Activated CD4-positive, alpha-beta T cell treated with anti-CD3 and anti-CD28 coated beads for 36 hours (primary cell): ENCODE measurements around the gene CMSS1. TPM values are rescaled to one million over a fixed set of nuclear protein-coding genes. Genes with fewer than 3 reads are reported as not detected.

Source experiments
- ATAC-seq: fragments of 200-7000 bp; cut with Tn5 transposase; one replicate; pipeline ENCODE4 v1.10.0; 2021; ENCODE audit warnings: mild to moderate bottlenecking, moderate library complexity
- CTCF ChIA-PET: fragments of 350-600 bp; sonication (Branson Sonifier 250); formaldehyde crosslinking; loops from one replicate; lab custom pipeline; 2021; ENCODE audit warnings: antibody characterized with exemption; lab: Charles Lee
- POLR2A ChIA-PET: fragments of 350-600 bp; sonication (Branson Sonifier 250); formaldehyde crosslinking; loops from one replicate; lab custom pipeline; 2021; ENCODE audit warnings: antibody characterized with exemption, inconsistent platforms; lab: Charles Lee
- DNase-seq: peaks from one replicate; pipeline ENCODE4 v3.0.0-alpha.2; 2020
- H3K27ac Mint-ChIP-seq: one replicate; pipeline ENCODE4 v1.8.0; 2021; ENCODE audit warnings: mixed read lengths
- H3K27me3 Mint-ChIP-seq: one replicate; pipeline ENCODE4 v1.8.0; 2021; ENCODE audit warnings: mixed read lengths
- H3K36me3 Mint-ChIP-seq: one replicate; pipeline ENCODE4 v1.8.0; 2021; ENCODE audit warnings: low read depth, mixed read lengths
- H3K4me1 Mint-ChIP-seq: one replicate; pipeline ENCODE4 v1.8.0; 2021; ENCODE audit warnings: mixed read lengths
- H3K4me3 Mint-ChIP-seq: one replicate; pipeline ENCODE4 v1.8.0; 2021; ENCODE audit warnings: mild to moderate bottlenecking, moderate library complexity, mixed read lengths
- H3K9me3 Mint-ChIP-seq: one replicate; pipeline ENCODE4 v1.8.0; 2021; ENCODE audit warnings: low read depth, mixed read lengths
- intact Hi-C, 2 experiments: fragments of 100-400 bp; cut with DNase I in 1 of 2; cut with micrococcal nuclease in 1 of 2; formaldehyde crosslinking; loops; one replicate each; pipeline versions ENCODE4 v1.14.2 to v1.15.1; 2022 to 2024; cut with DNase I, micrococcal nuclease
- total RNA-seq, 2 experiments: library from RNA; stranded (reverse); gene quantifications; one replicate each; pipeline ENCODE4 v1.2.3, GENCODE V29; 2021

The CMSS1 gene
- total RNA-seq, 2 experiments from 2014 or later = 94.0 to 96.3 TPM

DNA sequence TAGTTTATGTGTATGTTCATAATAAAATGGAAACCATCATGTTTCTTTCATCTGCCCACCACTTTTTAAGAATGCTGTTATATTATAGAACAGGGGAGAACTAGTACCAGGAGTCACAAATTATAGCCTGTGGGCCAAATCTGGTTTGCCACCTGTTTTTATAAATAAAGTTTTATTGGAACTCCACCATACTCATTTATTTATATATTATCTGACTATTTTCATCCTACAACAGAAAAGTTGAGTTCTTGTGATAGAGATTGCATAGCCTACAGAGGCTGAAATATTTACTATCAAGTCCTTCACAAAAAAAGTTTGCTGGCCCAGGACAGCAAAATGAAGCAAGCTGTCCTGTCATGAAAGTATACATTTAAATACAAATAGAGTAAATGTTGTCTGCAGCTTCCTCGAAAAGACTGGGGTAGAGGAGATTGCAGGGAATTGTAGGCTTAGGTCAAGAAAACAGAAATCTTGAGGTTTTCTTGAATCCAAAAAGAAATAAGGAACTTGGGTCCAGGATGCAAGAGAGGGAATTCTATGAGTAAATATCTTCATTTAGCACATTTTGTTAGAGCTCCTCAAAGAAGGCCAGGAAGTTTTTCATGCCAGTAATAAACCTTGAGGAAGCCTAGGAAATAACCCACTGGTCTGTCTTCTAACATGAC is 255.5 kb downstream of the CMSS1 start:
- intact Hi-C loops = loop anchor here (2.0 to 10.0 kb wide), 3 partner anchors 32 to 238 kb away; no protein-coding TSS in a partner anchor
- Mint-ChIP-seq H3K27ac (peak overlapping the region; percentile 60), H3K27me3 (no peaks in the 10 kb centered on the region), H3K9me3 (no peaks in the 10 kb centered on the region), H3K4me1 (peaks cover 50% of the 10 kb centered on the region), H3K36me3 (no peaks in the 10 kb centered on the region), H3K4me3 (peak overlapping the region; percentile 16)
- ChIA-PET POLR2A (no interaction called here), CTCF (interaction anchor here (0.7 to 1.6 kb wide), 6 partner anchors 16 to 197 kb away, joined by 3 to 6 read pairs (median 4); no protein-coding TSS in a partner anchor)
- DNase-seq = no peak
- peak; percentile 16 for ATAC-seq

DNA sequence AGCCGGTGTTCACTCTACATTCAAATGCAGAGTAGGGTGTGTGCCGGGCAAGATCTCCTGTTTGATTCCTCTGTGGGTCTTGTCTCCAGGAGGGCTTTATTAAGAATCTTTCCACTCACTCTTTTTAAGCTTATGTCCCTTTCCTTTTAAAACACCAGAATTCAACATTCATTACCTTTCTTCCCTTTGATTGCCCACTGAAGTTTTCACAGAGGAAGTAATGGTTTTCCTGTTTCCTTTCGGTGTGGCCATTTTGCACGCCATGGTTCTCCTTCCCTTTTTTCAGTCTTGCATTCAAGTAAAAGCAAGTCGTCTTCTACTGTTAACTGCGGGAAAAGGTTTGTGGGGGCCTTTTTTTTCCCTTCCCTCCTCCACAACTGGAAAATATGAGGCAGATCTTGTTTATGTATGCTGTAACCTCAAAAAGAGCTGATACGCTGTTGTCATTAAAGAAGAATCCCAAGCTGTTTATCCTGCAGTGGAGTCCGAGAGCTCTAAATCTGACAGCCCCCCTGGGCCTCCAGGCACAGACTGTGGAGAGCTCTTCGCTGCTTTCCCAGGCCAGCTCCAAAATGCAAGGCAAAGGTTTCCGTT is 256.1 kb downstream of the CMSS1 start:
- H3K4me3 Mint-ChIP-seq = peak overlapping the region; percentile 16
- POLR2A ChIA-PET = no interaction called here
- CTCF ChIA-PET = interaction anchor here (0.5 to 1.6 kb wide), 6 partner anchors 53 to 1158 kb away, joined by 3 to 6 read pairs (median 4); no protein-coding TSS in a partner anchor
- DNase-seq (peak; percentile 12), ATAC-seq (no peak)
- peaks cover 49% of the 10 kb centered on the region for H3K4me1 Mint-ChIP-seq
- H3K27me3 Mint-ChIP-seq = no peaks in the 10 kb centered on the region
- no peaks in the 10 kb centered on the region for H3K9me3 Mint-ChIP-seq
- H3K36me3 Mint-ChIP-seq = no peaks in the 10 kb centered on the region
- intact Hi-C loops = loop anchor here (2.0 to 10.0 kb wide), 3 partner anchors 31 to 239 kb away; no protein-coding TSS in a partner anchor
- H3K27ac Mint-ChIP-seq = peak overlapping the region; percentile 60

DNA sequence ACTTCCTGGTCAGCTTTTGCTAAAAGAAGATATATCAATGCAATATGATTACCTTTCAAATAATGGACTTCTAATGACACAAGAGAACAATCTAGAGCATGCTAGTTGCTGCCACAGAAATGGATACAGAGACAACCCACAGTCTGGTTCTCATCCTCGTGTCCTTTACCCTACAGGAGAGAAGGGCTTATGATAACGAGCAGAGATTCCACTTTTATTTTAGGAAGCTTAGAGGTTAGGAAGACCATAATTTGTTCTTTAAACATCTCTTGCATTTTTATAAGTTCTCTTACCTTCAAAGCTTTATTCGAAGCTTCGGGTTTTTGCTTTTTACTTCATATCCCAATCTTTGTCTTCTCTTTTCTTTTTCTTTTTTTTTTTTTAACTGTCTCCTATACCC is 257.5 kb downstream of the CMSS1 start:
- Mint-ChIP-seq H3K36me3 (no peaks in the 10 kb centered on the region), H3K27me3 (no peaks in the 10 kb centered on the region), H3K4me3 (no peak overlapping the region), H3K27ac (no peak overlapping the region), H3K9me3 (no peaks in the 10 kb centered on the region), H3K4me1 (peaks cover 46% of the 10 kb centered on the region)
- ChIA-PET POLR2A (no interaction called here), CTCF (interaction anchor here (0.6 to 2.8 kb wide), 5 partner anchors 11 to 186 kb away, joined by 3 to 11 read pairs (median 3); no protein-coding TSS in a partner anchor)
- intact Hi-C loops = loop anchor here in 1 of 2 experiments (10.0 kb wide), 1 partner anchor 240 kb away; no protein-coding TSS in a partner anchor
- ATAC-seq = no peak
- no peak for DNase-seq

DNA sequence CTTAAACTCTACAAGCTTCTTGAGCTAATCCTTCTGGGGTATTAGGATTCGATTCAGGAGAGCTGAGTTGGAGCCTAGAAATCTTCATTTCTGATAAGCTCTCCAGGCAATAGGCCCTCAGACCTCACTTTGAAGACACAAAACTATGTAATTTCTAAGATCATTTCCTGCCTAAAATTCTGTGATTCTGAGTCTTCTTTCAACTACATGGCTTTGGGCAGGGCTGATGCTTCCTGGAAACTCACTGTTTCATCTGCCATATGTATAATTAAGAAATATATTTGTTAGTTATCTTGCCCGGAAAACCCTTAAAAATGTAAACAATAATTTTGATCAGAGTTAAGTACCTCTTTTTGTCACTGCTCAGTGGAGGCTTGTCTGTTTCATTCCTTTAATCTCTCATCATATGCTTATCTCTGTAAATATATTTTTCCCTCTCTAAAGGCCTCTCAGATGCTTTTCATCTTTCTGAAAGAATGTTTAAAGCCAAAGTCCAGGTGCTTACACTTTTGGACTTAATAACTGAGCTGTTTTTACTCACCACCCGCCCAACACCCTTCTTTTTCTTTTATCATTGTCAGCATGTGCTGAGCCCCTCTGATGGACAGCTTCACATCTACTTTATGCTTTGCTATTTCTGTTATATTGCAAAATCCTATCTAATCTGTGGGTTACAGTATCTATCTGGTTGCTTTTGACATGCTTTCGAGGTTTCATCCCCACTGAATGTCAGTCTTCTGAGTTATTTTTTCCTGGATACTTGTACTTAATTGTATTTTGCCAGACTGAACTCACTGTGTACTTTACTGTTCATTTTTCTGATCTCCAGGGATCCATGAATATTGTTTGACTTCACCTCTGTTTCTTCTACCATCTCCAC is 258.4 kb downstream of the CMSS1 start:
- Mint-ChIP-seq H3K27me3 (no peaks in the 10 kb centered on the region), H3K9me3 (no peaks in the 10 kb centered on the region), H3K36me3 (no peaks in the 10 kb centered on the region), H3K4me1 (peaks cover 46% of the 10 kb centered on the region), H3K4me3 (no peak overlapping the region), H3K27ac (peak overlapping the region; percentile 6)
- CTCF ChIA-PET = interaction anchor here (1.3 to 2.8 kb wide), 4 partner anchors 10 to 185 kb away, joined by 3 to 11 read pairs (median 6); no protein-coding TSS in a partner anchor
- intact Hi-C loops = loop anchor here in 1 of 2 experiments (10.0 kb wide), 1 partner anchor 241 kb away; no protein-coding TSS in a partner anchor
- DNase-seq = no peak
- ATAC-seq = no peak
- POLR2A ChIA-PET = no interaction called here

DNA sequence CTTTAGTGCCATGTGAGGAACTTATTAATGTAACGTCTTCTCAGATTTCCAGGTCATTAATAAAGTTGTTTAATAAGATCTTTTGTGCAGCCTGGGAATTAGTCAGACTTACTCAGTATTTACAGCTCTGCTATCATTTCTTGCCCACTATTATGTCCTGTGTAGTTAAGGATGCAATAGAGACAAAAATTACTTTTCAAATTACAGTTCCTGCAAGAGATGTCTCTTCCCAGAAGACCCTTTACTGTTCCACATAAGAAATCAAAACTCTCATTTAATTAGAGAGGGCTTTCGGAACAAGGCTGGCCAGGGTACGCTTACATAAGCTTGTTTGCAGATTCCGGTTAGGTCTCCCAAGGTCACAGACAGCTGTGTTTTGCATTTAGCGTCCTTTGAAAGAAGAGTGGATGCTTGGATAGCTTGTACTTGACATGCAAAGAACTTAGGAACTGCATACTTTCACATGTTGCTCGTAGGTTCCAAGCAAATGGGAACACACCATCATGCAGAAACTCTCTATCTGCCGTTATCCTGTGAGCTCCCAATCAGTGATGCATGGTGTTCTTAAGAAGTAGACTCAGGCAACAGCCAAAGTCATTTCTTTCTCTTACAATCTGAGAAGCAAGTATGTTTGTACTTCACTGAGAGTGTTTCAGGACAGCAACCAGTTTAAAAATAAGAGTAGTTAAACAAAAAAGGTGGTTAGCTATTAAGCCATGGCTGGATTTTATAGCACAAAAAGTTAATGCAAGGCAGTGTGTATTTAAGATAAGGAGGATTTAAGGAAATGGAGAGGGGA is 259.3 kb downstream of the CMSS1 start:
- CTCF ChIA-PET = interaction anchor here (0.7 to 2.8 kb wide), 4 partner anchors 9 to 177 kb away, joined by 3 to 11 read pairs (median 6); no protein-coding TSS in a partner anchor
- intact Hi-C loops = loop anchor here in 1 of 2 experiments (10.0 kb wide), 1 partner anchor 242 kb away; no protein-coding TSS in a partner anchor
- H3K27ac Mint-ChIP-seq = no peak overlapping the region

DNA sequence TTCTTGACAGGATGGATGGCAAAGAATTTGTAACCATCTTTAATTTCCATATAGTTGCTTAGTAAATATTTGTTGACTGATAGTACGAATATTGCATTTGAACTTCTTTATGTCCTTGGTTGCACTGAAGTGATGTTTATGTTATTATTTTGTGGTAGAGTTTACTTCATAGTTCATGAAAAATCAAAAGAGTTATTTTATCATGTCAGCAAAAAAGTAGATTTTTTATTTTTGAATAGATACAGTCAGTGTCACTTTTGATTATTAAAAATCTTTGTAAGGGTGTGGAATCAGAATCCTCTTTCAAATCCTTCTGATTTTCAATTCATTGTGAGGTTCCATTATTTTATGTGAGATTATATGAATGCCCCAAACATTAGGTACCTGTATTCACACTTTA is 261.7 kb downstream of the CMSS1 start:
- POLR2A ChIA-PET = no interaction called here
- no peaks in the 10 kb centered on the region for H3K27me3 Mint-ChIP-seq
- intact Hi-C loops = loop anchor here in 1 of 2 experiments (10.0 kb wide), 1 partner anchor 245 kb away; no protein-coding TSS in a partner anchor

More for the DNA sequence above, 259.3 kb downstream of the CMSS1 start:
- no peak overlapping the region for H3K4me3 Mint-ChIP-seq
- DNase-seq (no peak), ATAC-seq (no peak)
- POLR2A ChIA-PET = no interaction called here
- no peaks in the 10 kb centered on the region for H3K36me3 Mint-ChIP-seq
- no peaks in the 10 kb centered on the region for H3K9me3 Mint-ChIP-seq
- H3K27me3 Mint-ChIP-seq = no peaks in the 10 kb centered on the region
- peaks cover 39% of the 10 kb centered on the region for H3K4me1 Mint-ChIP-seq

DNA sequence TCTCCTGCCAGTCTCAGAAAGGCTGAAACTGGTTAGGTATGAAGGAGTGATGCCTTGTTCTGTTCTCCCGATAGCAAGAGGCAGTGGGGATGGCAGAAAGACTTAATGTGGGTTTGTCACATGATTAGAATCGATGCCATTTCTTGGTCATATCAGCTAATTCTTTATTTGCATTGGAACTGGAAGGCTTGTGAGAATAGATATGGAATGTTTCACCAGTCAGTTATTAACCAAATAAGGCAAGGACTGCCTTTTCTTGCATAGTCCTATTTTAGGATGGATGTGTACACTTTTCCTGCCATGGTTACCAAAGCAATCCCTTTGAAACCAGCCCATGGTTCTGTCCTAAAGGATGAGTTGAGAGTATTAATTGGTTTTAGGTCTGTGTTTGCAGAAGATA is 262.9 kb downstream of the CMSS1 start:
- ATAC-seq (no peak), DNase-seq (no peak)
- H3K27ac Mint-ChIP-seq = no peak overlapping the region
- ChIA-PET CTCF (interaction anchor here (1.0 kb wide), 1 partner anchor 11 kb away, joined by 4 read pairs; no protein-coding TSS in a partner anchor), POLR2A (no interaction called here)
- intact Hi-C loops = no loop called here
- no peaks in the 10 kb centered on the region for H3K9me3 Mint-ChIP-seq
- H3K36me3 Mint-ChIP-seq = no peaks in the 10 kb centered on the region
- H3K4me3 Mint-ChIP-seq = no peak overlapping the region
- H3K27me3 Mint-ChIP-seq = no peaks in the 10 kb centered on the region
- peaks cover 9% of the 10 kb centered on the region for H3K4me1 Mint-ChIP-seq

More for the DNA sequence above, 261.7 kb downstream of the CMSS1 start:
- DNase-seq (no peak), ATAC-seq (no peak)
- H3K4me3 Mint-ChIP-seq = no peak overlapping the region
- no peak overlapping the region for H3K27ac Mint-ChIP-seq
- peaks cover 15% of the 10 kb centered on the region for H3K4me1 Mint-ChIP-seq
- CTCF ChIA-PET = no interaction called here
- no peaks in the 10 kb centered on the region for H3K36me3 Mint-ChIP-seq
- H3K9me3 Mint-ChIP-seq = no peaks in the 10 kb centered on the region

DNA sequence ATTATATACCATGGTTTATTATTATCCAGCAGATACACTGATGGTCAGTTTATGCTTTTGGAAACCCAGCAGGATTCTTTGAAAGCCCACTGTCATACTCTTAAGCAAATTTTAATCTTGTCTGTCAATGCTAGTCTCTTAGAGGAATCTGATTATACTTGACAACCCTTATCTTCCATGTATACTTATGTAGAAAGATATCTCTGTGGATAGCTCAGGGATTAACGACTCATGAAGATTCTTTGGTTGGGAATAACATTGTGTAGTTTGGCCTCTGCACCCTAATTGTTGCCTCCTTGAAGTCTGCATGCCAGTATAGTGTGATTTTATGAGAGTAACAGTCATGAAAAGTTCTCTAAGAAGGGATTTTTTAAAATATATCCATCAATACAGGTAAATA is 263.6 kb downstream of the CMSS1 start:
- no peak overlapping the region for H3K27ac Mint-ChIP-seq
- CTCF ChIA-PET = interaction anchor here (1.0 kb wide), 1 partner anchor 12 kb away, joined by 4 read pairs; no protein-coding TSS in a partner anchor
- ATAC-seq (no peak), DNase-seq (no peak)
- no peaks in the 10 kb centered on the region for H3K27me3 Mint-ChIP-seq
- no peak overlapping the region for H3K4me3 Mint-ChIP-seq
- peaks cover 4% of the 10 kb centered on the region for H3K4me1 Mint-ChIP-seq
- no peaks in the 10 kb centered on the region for H3K9me3 Mint-ChIP-seq
- H3K36me3 Mint-ChIP-seq = no peaks in the 10 kb centered on the region
- intact Hi-C loops = no loop called here
- POLR2A ChIA-PET = no interaction called here

DNA sequence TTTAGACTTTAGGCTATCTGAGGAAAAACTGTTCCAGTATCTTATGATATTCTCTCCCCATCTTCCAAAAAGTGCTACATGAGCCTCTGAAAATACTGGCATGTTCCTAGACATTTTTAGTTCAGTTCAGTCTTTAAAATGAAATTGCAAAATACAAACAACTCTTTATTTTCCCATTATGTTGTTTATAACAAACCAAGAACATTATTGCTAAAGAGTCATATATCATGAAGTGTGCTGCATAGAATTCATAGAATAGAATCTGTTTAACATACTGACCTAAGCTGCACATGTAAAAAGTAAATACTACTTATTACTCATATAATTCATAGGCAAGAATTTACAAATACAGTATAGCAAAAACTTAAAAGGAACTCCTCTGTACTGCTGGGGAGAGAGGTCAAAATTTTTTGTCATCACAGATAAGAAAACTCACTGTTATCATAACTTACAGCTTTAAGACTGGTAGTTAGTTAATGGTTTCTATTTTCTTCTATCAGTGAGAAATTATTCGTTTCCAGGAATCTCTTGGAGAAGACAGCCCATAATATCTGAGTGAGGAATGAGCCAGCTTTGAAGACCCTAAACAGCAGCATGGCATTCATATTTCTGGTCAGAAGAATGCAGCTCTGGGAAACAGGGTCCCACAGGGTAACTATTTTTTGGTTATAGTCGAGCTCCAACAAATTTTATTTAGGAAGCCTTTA is 264.5 kb downstream of the CMSS1 start:
- intact Hi-C loops = no loop called here
- H3K4me3 Mint-ChIP-seq = no peak overlapping the region
- no peaks in the 10 kb centered on the region for H3K36me3 Mint-ChIP-seq
- ChIA-PET POLR2A (no interaction called here), CTCF (interaction anchor here (1.1 kb wide), 1 partner anchor 250 kb away, joined by 3 read pairs; no protein-coding TSS in a partner anchor)
- H3K27me3 Mint-ChIP-seq = no peaks in the 10 kb centered on the region
- no peak overlapping the region for H3K27ac Mint-ChIP-seq
- DNase-seq = no peak
- no peak for ATAC-seq
- H3K4me1 Mint-ChIP-seq = peaks cover 5% of the 10 kb centered on the region
- H3K9me3 Mint-ChIP-seq = no peaks in the 10 kb centered on the region

DNA sequence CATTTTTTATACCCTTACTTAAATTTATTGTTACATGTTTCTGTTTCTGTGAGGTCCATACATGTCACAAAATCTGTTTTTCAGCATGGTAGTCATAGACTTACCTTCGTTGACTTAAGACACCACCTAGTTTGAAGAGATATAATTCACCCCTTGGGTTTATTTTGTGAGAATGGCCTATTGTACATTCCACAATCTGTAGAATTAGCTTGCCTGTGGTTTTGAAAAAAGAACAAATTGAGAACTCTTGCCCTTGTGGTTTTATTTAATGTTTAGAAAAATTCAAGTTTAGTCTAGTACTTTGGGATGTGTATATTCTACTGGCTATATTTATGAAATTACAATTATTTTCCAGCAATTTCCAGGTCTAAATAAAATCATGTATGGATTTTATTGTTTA is 265.1 kb downstream of the CMSS1 start:
- CTCF ChIA-PET = interaction anchor here (1.1 kb wide), 1 partner anchor 251 kb away, joined by 3 read pairs; no protein-coding TSS in a partner anchor
- DNase-seq = no peak
- intact Hi-C loops = no loop called here
- POLR2A ChIA-PET = no interaction called here
- Mint-ChIP-seq H3K4me3 (no peak overlapping the region), H3K27ac (no peak overlapping the region), H3K27me3 (no peaks in the 10 kb centered on the region), H3K4me1 (peaks cover 8% of the 10 kb centered on the region), H3K9me3 (no peaks in the 10 kb centered on the region), H3K36me3 (no peaks in the 10 kb centered on the region)
- ATAC-seq = no peak
